Erythroblast (primary cell): ENCODE results near the gene SFMBT1.

Source experiments
- GATA1 ChIP-seq: IDR thresholded peaks from 2 replicates; pipeline ENCODE4 v1.6.1; 2011; ENCODE audit warnings: low read depth, mild to moderate bottlenecking, control low read depth, low read length, moderate library complexity
- POLR2A ChIP-seq: IDR thresholded peaks from 2 replicates; pipeline ENCODE4 v1.6.1; 2011; ENCODE audit warnings: mild to moderate bottlenecking, low read length

DNA sequence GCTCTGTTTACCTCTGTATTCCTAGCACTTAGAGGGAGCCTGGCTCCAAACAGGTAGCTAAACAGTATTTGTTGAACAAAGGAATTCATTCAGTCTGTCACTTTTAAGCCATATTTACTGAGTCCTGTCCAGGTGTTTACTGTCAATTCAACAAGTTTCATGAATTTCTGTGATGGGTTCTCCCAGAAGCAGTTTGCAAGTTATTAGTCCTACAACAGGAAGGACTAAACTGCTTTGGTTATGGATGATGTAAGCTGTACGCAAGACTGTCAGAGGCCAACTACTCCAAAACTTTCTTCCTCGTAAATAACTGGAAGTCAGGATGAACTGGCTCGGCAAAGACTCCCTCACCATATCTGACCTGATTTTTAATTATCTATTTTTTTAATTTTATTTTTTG lies 173.6 kb downstream of the SFMBT1 start:
- TF ChIP-seq POLR2A, result no peak
- no peak for TF ChIP-seq GATA1
